Right ventricle myocardium inferior (tissue), 1 donor: Measurements from ENCODE around the gene STING1. TPM values are rescaled to one million over a fixed set of nuclear protein-coding genes. Genes with fewer than 3 reads are reported as not detected.

ENCODE experiments used
- ATAC-seq: fragments of 200-7000 bp; cut with Tn5 transposase; one replicate; pipeline ENCODE4 v1.9.1; 2020; ENCODE audit warnings: mild to moderate bottlenecking, moderate library complexity
- DNase-seq: peaks from one replicate; pipeline ENCODE4 v3.0.0; 2021; ENCODE audit errors: missing footprints
- intact Hi-C: fragments of 100-400 bp; cut with DNase I; formaldehyde crosslinking; loops from one replicate; pipeline ENCODE4 v1.11.0; 2022
- total RNA-seq: library from RNA; stranded (reverse); fragmentation: NEBNext Ultra II Directional; extraction: Animal tissue kit (Norgen Biotek cat#: 25700); gene quantifications from one replicate; pipeline ENCODE4 v1.2.1, GENCODE V29; 2021
- donor health status: DM: no; HTN: yes; CAD: no; lungs with severe emphysema.

STING1 gene
- total RNA-seq, 1 donor from 2014 or later, result 47.2 TPM

DNA sequence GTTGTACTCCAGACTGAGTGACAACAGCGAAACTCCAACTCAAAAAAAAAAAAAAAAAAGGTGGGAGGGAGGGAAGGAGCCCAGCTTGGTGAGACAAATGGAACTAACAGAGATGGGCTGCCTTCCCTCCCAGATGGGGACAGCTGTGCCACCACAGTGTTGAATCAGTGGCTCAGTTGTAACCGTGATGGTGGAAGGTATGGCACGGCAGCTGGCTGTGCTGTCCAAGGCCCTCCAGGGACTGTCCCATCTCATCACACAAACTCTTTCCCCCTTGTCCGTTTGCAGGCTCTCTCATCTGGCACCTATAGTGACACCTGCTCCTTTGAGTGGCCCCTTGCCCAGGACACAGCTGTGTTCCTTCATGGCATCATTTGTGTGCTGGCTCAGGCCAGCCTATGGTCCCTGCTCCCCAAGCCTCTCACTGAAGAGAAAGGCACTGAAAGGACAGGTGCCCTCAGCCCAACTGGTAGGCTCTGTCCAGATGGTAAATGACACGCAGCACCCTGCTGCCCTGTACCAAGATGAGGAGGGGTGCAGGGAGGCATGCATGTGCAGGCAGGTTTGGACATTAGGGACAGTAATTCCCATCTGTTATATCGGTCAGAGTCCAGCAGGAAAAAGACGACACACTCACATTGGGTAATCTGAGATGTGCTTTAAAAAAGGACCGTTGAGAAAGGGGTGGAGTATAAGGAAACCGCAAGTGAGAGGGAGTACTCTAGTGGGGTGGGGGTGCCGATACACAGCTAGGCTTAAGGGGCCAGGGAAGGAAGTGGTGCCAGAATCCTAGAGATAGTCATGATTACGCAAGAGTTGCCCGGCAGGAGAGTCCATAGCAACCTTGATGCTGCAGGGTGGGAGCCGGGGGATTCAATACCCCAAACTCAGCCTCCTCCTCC lies 7.4 kb downstream of the STING1 start:
- intact Hi-C loops, result no loop called here
- ATAC-seq (peak; percentile 31), DNase-seq (peak; percentile 42)

DNA sequence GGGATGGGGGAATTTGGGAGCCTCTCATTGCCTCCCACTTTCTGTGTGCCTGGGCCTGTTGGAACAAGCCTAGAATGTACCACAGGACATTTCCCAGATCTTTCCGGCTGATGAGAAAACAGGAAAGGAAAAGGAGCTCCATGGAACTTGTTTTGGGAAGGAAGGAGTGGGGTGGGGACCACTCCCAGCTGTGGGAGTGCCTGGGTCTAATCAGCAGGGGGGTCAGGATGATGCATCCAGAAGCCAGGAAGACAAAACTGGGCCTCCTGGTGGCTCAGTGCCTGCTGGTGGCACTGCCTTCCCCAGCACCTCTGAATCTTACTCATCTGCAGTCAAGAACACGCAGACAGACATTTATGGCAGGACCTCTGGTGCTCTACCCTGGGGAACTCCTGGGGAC lies 9.0 kb downstream of the STING1 start:
- ATAC-seq, result no peak
- DNase-seq, result no peak
- intact Hi-C loops, result no loop called here

DNA sequence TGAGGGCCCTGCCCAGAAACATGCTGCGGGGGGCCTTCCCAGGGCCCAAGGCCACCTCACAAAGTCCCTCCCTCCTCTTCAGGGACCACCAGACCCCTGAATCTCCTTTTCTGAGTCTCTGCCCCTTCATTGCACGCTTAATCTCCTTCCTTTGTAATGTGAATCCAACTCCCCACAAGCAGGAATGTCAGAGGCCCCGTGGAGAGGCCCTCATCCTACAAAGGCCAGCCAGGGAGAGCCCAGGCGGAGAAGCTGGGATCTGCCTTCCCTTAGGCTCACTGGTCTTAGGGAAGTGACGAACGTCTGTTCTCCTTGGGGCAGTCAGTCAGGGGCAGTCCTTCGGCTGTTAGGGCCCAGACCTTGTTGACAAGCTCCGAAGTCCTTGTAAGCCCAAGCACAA lies 9.5 kb downstream of the STING1 start:
- intact Hi-C loops, result no loop called here
- no peak for ATAC-seq
- DNase-seq, result no peak

DNA sequence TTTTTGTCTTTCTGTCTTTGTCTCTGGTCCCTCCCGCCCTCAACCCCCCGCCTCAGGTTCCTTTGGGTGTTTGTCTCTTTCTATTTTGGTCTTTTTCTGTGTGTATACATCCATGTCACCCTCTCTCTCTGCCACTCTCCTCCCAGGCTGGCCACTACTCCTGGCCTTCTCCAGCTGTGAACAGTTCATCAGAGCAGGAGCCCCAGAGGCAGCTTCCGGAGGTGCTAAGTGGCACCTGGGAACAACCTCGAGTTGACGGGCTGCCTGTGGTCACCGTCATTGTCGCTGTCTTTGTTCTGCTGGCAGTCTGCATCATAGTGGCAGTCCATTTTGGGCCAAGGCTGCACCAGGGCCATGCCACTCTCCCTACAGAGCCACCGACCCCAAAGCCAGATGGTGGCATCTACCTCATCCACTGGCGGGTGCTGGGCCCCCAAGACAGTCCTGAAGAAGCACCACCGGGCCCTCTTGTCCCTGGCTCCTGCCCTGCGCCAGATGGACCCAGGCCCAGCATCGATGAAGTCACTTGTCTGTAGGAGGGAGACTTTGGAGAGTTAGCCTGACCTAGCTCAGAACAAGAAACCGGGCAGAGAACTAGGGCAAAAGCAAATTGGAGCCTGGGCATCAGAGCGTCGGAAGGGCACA lies 10.1 kb downstream of the STING1 start:
- intact Hi-C loops, result no loop called here
- ATAC-seq (no peak), DNase-seq (no peak)

GRCh38 chr5:139470821-139471300 lies 11.7 kb downstream of the STING1 start, which contains the start of gene SMIM33:
SMIM33 (plus strand) TSS chr5:139471004; CDS start chr5:139471122, 118 bp downstream.
- ATAC-seq, result no peak
- intact Hi-C loops, result no loop called here
- no peak for DNase-seq

DNA sequence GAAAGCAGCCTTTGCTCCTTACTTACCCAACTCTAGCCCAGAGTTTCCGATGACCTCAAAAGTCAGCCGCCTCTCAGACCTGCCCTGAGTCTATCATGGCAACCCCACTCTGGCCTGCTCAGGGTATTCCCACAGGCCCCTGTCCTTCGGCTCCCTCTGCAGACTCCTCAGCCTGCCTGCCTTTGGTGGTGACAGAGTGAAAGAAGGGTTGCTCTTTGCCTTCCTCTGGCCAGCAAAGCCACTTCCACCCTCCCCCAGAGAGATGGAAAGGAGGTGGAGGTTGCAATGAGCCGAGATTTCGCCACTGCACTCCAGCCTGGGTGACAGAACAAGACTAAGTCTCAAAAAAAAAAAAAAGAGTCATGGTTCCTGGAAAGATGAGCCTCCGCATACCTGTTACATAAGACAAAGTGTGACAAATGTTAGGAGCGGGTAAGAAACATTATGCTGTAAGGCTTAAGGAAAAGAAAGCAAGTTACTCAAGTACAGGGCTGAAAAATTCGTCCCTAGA lies 14.1 kb downstream of the STING1 start:
- DNase-seq (no peak), ATAC-seq (no peak)
- intact Hi-C loops, result no loop called here

GRCh38 chr5:139462586-139463276 lies 19.8 kb downstream of the STING1 start, which contains the start of gene ECSCR:
ECSCR (minus strand) TSS chr5:139462743; CDS start chr5:139462670, 73 bp downstream.
- ATAC-seq (peak; percentile 37), DNase-seq (no peak)
- intact Hi-C loops, result no loop called here

GRCh38 chr5:139461698-139462097 lies 20.9 kb downstream of the STING1 start:
- DNase-seq (no peak), ATAC-seq (no peak)
- intact Hi-C loops, result no loop called here

GRCh38 chr5:139461176-139461575 lies 21.4 kb downstream of the STING1 start:
- ATAC-seq (no peak), DNase-seq (no peak)

GRCh38 chr5:139460455-139460854 lies 22.1 kb downstream of the STING1 start:
- ATAC-seq (no peak), DNase-seq (no peak)
- intact Hi-C loops, result no loop called here

More at GRCh38 chr5:139461176-139461575, 21.4 kb downstream of the STING1 start:
- intact Hi-C loops, result no loop called here

DNA sequence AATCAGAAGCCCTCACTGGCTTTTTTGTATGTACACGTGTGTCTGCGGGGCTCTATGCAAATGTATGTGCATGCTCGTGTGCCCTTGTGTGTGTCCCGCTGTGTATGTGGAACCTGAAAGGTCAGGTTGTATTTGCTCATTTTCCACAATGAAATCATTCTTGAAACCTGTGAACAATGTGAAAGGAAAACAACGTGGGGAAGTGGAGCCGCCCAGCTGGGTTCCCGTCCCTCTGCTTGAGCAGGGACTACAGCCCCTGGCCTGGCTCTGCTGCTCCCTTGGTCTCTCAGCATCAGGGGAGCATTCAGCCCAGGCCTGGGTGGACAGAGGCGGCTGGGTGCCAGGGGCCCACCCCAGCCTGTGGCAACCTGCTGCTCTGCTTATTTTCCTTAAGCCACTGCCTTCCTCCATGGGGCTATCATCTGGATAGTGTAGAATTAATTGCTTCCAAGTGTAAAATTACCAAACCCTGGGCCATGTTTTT lies 23.1 kb downstream of the STING1 start:
- DNase-seq (no peak), ATAC-seq (no peak)
- intact Hi-C loops, result loop anchor here (1.0 kb wide), 1 partner anchor 23 kb away; the partner anchor contains the start of gene STING1

DNA sequence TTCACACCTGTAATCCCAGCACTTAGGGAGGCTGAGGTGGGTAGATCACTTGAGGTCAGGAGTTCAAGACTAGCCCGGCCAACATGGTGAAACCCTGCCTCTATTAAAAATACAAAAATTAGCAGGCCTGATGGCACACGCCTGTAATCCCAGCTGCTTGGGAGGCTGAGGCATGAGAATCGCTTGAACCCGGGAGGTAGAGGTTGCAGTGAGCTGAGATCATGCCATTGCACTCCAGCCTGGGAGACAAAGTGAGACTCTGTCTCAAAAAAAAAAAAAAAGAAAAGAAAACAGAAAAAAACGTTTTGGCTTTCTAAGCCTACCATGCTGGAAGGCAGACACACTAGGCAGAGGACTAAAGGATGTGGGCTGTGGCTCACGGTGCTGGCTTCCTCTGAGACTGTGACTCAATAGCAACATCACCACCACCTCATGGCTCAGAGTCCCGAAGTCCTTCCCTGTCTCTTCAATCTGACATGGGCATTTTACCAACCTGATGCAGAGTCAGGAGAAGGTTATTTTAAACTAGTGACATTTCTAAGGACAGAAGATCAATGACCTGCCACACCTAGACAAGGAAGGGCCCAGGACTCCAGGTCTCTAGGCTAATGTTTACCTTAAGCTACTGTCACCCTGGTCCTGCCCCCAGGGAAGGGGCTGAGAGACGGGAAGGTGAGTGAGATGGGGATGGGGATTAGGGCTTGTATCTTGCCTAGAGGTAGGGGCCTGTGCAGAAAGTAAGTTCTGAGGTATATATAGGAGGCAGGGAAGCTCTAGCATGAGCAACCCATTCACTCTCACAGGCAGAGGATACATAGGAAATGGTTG lies 23.8 kb downstream of the STING1 start:
- ATAC-seq, result no peak
- DNase-seq, result no peak
- intact Hi-C loops, result loop anchor here (1.0 kb wide), 1 partner anchor 24 kb away; the partner anchor contains the start of gene STING1

- intact Hi-C loops, result no loop called here
- no peak for DNase-seq
- no peak for ATAC-seq
These were observed 24.8 kb downstream of the STING1 start for GRCh38 chr5:139457653-139458306.

- intact Hi-C loops, result no loop called here
- DNase-seq (no peak), ATAC-seq (no peak)
These were observed 25.3 kb downstream of the STING1 start for GRCh38 chr5:139457241-139457640.

GRCh38 chr5:139456776-139457175 lies 25.8 kb downstream of the STING1 start:
- intact Hi-C loops, result no loop called here
- no peak for DNase-seq
- no peak for ATAC-seq

DNA sequence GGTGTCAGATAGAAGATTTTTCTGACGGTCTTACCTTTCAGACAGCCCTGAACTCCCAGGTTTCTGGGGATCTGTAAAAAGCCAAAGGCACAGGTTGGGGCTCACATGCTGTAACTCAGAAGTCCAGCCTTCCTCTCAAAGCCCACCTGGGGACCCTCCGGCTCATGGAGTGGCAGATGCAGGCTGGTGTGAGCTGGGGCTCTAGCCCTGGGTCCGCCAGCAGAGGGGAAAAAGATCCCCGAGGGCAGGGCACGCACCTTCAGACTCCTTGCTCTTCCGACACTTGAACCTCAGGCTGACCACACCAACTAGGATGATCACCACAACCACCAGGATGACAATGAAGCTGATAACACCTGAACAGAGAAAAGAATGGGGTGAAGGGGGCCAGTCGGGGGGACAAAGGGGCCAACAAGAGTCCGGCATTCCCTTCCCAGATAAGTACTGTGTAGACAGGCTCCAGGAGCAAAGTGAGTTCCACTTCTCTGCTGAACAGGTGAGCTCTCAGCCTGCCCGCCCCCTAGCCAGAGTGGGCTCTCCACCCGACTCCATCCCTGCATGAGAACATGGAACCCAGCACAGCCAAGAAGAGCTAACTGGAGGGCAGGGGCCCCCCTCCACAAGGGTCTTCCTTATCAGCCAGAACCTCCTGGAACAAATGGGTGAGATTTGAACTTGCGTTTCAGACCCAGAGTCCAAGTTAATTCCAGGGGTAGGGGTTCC lies 27.8 kb downstream of the STING1 start:
- ATAC-seq (no peak), DNase-seq (no peak)
- intact Hi-C loops, result no loop called here
